ENCODE data around the gene WDR31. TPM values are rescaled to one million over a fixed set of nuclear protein-coding genes. Genes with fewer than 3 reads are reported as not detected.

Gene WDR31
- total RNA-seq, 2 donors from 2014 or later: 0.41 to 4.9 TPM

DNA sequence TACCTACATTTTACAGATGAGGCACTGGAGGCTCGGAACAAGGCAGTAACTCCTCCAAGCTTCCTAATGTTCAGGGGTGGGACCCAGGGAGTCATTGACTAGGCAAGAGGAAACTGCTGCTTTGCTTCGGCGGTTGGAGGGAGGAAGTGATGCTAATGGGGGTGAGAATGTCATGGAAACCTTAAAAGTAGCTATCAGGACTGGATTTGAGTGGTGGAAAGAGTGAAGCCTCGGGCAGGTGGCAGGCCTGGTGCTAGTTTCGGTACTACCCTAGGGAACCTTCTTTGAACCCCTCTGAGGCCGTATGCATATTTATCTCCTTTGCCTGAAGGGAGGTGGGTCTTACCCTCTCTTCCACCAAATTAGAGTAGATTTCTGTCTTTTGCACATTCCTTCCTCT, 10.9 kb upstream of the WDR31 start:
- Mint-ChIP-seq H3K27ac (peak overlapping the region; percentile 78 to 93), H3K9me3 (no peaks in the 10 kb centered on the region), H3K36me3 (peaks cover 0 to 12% of the 10 kb centered on the region in 2 donors)
- DNase-seq (ENCODE audit: low spot score in 2 of 2): peak; percentile 38 to 80
- peak; percentile 61 to 72 for ATAC-seq

DNA sequence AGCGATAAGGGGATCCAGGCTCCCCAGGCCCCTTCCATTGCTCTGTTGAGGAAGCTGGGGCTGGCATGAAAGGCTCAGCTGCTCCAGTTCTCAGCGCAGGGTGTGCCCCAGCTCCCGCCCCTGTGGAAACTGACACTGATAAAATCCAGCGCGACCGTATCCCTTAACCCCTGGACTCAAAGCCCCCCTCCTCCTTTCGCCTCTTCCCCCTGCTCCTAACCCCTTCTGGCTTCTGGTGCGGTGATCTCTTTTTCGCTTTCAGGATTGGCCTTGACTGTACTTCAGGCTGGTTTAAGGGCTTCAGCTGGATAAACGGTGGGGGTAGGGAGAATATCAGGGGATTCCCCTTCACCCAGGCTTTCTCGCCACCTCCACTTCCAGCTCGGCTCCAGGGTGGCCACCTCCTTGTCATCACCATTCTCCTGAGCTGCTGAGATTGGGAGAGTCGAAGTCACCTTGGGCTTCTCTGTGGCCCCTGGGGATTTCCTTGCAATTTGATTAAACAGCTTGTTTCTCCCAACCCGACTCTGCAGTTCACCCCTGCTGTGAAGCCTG, 10.1 kb upstream of the WDR31 start:
- peak overlapping the region; percentile 78 to 93 for H3K27ac Mint-ChIP-seq
- peak; percentile 17 to 80 for DNase-seq (ENCODE audit: low spot score in 2 of 2)
- peak; percentile 32 to 65 for ATAC-seq
- H3K36me3 Mint-ChIP-seq: peaks cover 0 to 12% of the 10 kb centered on the region in 2 donors
- no peaks in the 10 kb centered on the region for H3K9me3 Mint-ChIP-seq

- Mint-ChIP-seq H3K9me3 (no peaks in the 10 kb centered on the region), H3K36me3 (peaks cover 0 to 12% of the 10 kb centered on the region in 2 donors), H3K27ac (peak within 1 kb of the TSS; percentile 78 to 93)
- ATAC-seq (peak; percentile 49 to 58), DNase-seq (ENCODE audit: low spot score in 2 of 2) (peak; percentile 53 to 64)
Observed at GRCh38 chr9:113349445-113350094, 9.5 kb upstream of the WDR31 start, which contains the start of gene BSPRY. Gene BSPRY (plus strand): TSS chr9:113349541. CDS start chr9:113349580, 39 bp downstream.

DNA sequence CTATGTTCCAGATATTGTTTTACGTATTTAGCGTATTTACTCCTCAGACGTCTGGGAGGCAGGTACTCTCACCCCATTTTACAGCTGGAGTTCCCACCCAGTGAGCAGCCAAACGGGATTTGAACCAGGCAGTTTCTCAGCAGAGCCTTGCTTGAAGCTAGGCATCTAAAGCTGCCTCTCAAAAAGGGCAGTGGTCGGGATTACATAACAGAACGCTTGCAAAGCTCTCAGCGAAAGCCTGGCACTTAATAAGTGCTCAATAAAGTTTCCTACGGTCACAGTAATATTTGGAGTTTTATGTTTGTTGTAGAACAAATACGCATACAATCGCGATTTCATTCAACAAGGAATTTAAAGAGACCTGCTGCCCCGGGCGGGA, 9.0 kb upstream of the WDR31 start:
- Mint-ChIP-seq H3K36me3 (peaks cover 0 to 12% of the 10 kb centered on the region in 2 donors), H3K9me3 (no peaks in the 10 kb centered on the region), H3K27ac (no peak overlapping the region)
- no peak for DNase-seq (ENCODE audit: low spot score in 2 of 2)
- ATAC-seq: no peak

GRCh38 chr9:113348437-113348836, 8.4 kb upstream of the WDR31 start:
- Mint-ChIP-seq H3K36me3 (peaks cover 0 to 12% of the 10 kb centered on the region in 2 donors), H3K9me3 (no peaks in the 10 kb centered on the region), H3K27ac (no peak overlapping the region)
- ATAC-seq: no peak
- no peak for DNase-seq (ENCODE audit: low spot score in 2 of 2)

DNA sequence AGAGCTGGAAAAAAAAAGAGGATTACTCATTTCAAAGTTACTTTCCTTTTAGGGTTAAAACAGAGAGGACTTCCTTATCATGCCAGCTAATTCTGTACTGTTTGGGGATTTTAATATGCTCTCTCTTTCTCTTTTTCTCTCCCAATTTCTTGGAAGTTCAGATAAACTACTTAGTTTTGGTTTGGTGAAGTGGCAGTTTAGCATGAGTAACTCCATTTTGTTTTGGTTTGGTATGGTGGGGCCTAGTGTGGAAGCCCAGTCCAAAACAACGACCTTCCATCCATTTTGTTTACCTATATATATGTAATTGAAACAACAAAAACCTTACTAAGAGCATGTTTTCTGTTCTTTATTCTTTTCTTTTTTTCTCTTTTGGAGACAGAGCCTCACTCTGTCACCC, 5.6 kb upstream of the WDR31 start:
- DNase-seq (ENCODE audit: low spot score in 2 of 2) (no peak), ATAC-seq (no peak)
- Mint-ChIP-seq H3K9me3 (no peaks in the 10 kb centered on the region), H3K36me3 (peaks cover 0 to 6% of the 10 kb centered on the region in 2 donors), H3K27ac (no peak overlapping the region)

DNA sequence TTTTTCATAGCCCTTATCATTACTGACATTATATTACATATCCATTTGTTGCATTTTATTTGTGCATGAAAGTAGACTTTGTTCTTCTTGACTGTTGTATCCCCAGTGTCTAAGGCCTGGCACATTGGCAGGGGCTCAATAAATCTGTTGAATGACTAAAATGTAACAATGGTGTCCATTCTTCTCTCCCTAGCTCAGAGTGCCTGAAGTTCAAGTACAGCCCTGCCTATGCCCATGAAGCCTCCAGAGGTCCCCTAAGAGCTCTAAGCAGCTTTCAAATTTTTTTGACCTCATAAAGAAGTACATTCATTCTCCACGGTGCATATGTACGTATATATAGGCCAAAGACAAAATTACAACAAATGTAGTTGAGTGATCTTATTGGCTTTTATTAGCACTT, 5.1 kb upstream of the WDR31 start:
- Mint-ChIP-seq H3K9me3 (no peaks in the 10 kb centered on the region), H3K36me3 (peaks cover 0 to 4% of the 10 kb centered on the region in 2 donors), H3K27ac (no peak overlapping the region)
- ATAC-seq: no peak
- DNase-seq (ENCODE audit: low spot score in 2 of 2): no peak

DNA sequence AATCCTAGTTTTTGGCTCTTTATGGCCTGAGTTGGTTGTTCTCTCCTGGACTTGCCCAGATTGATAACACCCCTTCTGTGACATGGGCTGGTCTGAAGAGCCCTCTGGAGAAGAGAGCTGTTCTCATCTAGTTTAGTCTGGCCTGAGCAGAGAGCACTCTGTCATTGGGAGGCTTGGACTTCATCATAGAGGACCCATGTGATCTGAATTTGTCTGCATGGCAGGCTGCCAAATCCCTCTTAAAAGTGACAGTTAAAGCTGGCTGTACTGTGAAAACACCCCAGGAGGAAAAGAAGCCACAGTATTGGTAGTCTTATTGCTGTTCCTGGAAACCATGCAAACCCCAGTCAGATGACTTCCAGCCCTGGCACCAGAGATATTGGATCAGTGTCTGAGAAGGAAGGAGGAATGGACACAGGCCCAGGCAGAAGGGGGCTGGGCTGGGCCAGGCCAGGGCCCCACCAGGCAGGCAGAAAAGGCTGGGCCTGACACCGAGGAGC, 3.7 kb upstream of the WDR31 start:
- no peak overlapping the region for H3K27ac Mint-ChIP-seq
- ATAC-seq (peak in 1 of 2 donors; percentile 33), DNase-seq (ENCODE audit: low spot score in 2 of 2) (no peak)
- no peaks in the 10 kb centered on the region for H3K36me3 Mint-ChIP-seq
- H3K9me3 Mint-ChIP-seq: no peaks in the 10 kb centered on the region

- H3K9me3 Mint-ChIP-seq: no peaks in the 10 kb centered on the region
- ATAC-seq: peak; percentile 25 to 42
- H3K36me3 Mint-ChIP-seq: no peaks in the 10 kb centered on the region
- peak overlapping the region; percentile 4 to 30 for H3K27ac Mint-ChIP-seq
- DNase-seq (ENCODE audit: low spot score in 2 of 2): no peak
Observed at GRCh38 chr9:113341712-113342410, 1.8 kb upstream of the WDR31 start.

- H3K9me3 Mint-ChIP-seq: no peaks in the 10 kb centered on the region
- DNase-seq (ENCODE audit: low spot score in 2 of 2) (no peak), ATAC-seq (no peak)
- no peak overlapping the region for H3K27ac Mint-ChIP-seq
- H3K36me3 Mint-ChIP-seq: no peaks in the 10 kb centered on the region
Observed at GRCh38 chr9:113337714-113338113, 2.4 kb downstream of the WDR31 start.

- no peak for ATAC-seq
- no peaks in the 10 kb centered on the region for H3K9me3 Mint-ChIP-seq
- no peak for DNase-seq (ENCODE audit: low spot score in 2 of 2)
- no peaks in the 10 kb centered on the region for H3K36me3 Mint-ChIP-seq
- H3K27ac Mint-ChIP-seq: no peak overlapping the region
Observed at GRCh38 chr9:113331780-113332179, 8.3 kb downstream of the WDR31 start.

GRCh38 chr9:113328045-113328782, 11.9 kb downstream of the WDR31 start:
- ATAC-seq: no peak
- Mint-ChIP-seq H3K27ac (no peak overlapping the region), H3K36me3 (no peaks in the 10 kb centered on the region), H3K9me3 (no peaks in the 10 kb centered on the region)
- DNase-seq (ENCODE audit: low spot score in 2 of 2): no peak

DNA sequence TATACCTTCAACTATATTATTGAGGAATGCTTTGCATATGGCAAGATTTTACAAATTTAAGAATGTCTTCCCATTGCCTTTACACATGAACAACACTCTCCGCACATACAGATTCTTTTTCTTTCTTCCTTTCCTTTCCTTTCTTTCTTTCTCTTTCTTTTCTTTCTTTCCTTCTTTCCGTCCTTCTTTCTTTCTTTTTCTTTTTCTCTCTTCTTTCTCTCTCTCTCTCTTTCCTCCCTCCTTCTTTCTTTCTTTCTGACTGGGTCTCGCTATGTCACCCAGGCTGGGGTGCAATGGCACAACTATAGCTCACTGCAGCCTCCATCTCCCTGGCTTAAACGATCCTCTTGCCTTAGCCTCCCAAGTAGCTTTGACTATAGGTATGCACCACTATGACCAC, 13.8 kb downstream of the WDR31 start:
- Mint-ChIP-seq H3K36me3 (no peaks in the 10 kb centered on the region), H3K9me3 (no peaks in the 10 kb centered on the region), H3K27ac (no peak overlapping the region)
- DNase-seq (ENCODE audit: low spot score in 2 of 2) (no peak), ATAC-seq (no peak)

DNA sequence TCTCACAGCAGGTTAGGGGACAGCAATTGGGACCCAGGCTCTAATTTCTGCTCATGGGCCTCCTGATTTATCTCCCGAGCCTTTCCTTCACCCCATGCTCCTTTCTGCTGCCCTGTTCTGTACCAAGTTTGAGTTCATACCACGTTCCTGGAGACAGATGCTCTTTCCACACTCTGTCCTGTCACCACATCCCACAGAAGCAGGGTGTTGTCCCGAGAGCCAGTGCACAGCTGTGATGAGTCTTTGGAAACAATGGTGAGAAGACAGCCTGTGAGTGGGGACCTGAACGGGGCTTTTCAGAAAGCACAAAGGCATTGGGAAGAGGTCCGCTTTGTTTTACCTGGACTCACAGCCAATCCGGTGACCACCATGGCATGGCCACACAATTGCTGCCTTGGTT, 17.4 kb downstream of the WDR31 start:
- no peak for ATAC-seq
- no peaks in the 10 kb centered on the region for H3K36me3 Mint-ChIP-seq
- DNase-seq (ENCODE audit: low spot score in 2 of 2): no peak
- no peaks in the 10 kb centered on the region for H3K9me3 Mint-ChIP-seq
- no peak overlapping the region for H3K27ac Mint-ChIP-seq

- no peak for DNase-seq (ENCODE audit: low spot score in 2 of 2)
- H3K9me3 Mint-ChIP-seq: no peaks in the 10 kb centered on the region
- ATAC-seq: no peak
- no peaks in the 10 kb centered on the region for H3K36me3 Mint-ChIP-seq
- H3K27ac Mint-ChIP-seq: no peak overlapping the region
Observed at GRCh38 chr9:113320051-113320450, 20.0 kb downstream of the WDR31 start.

- Mint-ChIP-seq H3K36me3 (no peaks in the 10 kb centered on the region), H3K9me3 (no peaks in the 10 kb centered on the region), H3K27ac (no peak overlapping the region)
- no peak for DNase-seq (ENCODE audit: low spot score in 2 of 2)
- no peak for ATAC-seq
Observed at GRCh38 chr9:113319054-113319453, 21.0 kb downstream of the WDR31 start.

GRCh38 chr9:113317777-113318176, 22.3 kb downstream of the WDR31 start:
- no peaks in the 10 kb centered on the region for H3K9me3 Mint-ChIP-seq

More at GRCh38 chr9:113317777-113318176, 22.3 kb downstream of the WDR31 start:
- Mint-ChIP-seq H3K27ac (no peak overlapping the region), H3K36me3 (no peaks in the 10 kb centered on the region)
- no peak for DNase-seq (ENCODE audit: low spot score in 2 of 2)
- ATAC-seq: no peak
